Epithelial cell of proximal tubule (primary cell): Measurements from ENCODE around the gene HOATZ. TPM values are rescaled to one million over a fixed set of nuclear protein-coding genes. Genes with fewer than 3 reads are reported as not detected.

Experiments
- DNase-seq: peaks from one replicate; pipeline ENCODE4 v3.0.0-alpha.2; 2011; ENCODE audit warnings: low read depth
- H3K4me3 ChIP-seq: 2 replicates; pipeline ENCODE4 v1.5.1; 2011; ENCODE audit warnings: low read depth, mild to moderate bottlenecking, low read length
- CTCF ChIP-seq: conservative IDR thresholded peaks from 2 replicates; pipeline ENCODE4 v1.5.1; 2012; ENCODE audit warnings: low read depth, mild to moderate bottlenecking, low read length
- total RNA-seq: library from RNA; depleted of rRNA; stranded (reverse); fragments of >200 nt; gene quantifications from 2 replicates; pipeline ENCODE4 v1.2.3, GENCODE V29; 2015

The HOATZ gene
- total RNA-seq: not detected in 2 replicates

- H3K4me3 ChIP-seq: peak within 1 kb of the TSS; percentile 19
- TF ChIP-seq CTCF: peak; percentile 10
- no peak for DNase-seq
These were observed at the start of gene HOATZ for GRCh38 chr11:111514216-111515031. TSS of gene HOATZ (plus strand) at chr11:111514778. CDS start at chr11:111514785, 7 bp downstream.

GRCh38 chr11:111465400-111465799 is 49.2 kb upstream of the HOATZ start:
- no peak overlapping the region for H3K4me3 ChIP-seq
- DNase-seq: no peak
- no peak for TF ChIP-seq CTCF

GRCh38 chr11:111466615-111467014 is 48.0 kb upstream of the HOATZ start:
- no peak overlapping the region for H3K4me3 ChIP-seq
- no peak for DNase-seq
- no peak for TF ChIP-seq CTCF

GRCh38 chr11:111469200-111469599 is 45.4 kb upstream of the HOATZ start:
- DNase-seq: no peak
- no peak overlapping the region for H3K4me3 ChIP-seq
- no peak for TF ChIP-seq CTCF

- no peak for DNase-seq
- no peak overlapping the region for H3K4me3 ChIP-seq
- TF ChIP-seq CTCF: no peak
These were observed 42.4 kb upstream of the HOATZ start for GRCh38 chr11:111472228-111472627.

GRCh38 chr11:111474432-111474831 is 40.1 kb upstream of the HOATZ start:
- H3K4me3 ChIP-seq: no peak overlapping the region
- no peak for DNase-seq
- TF ChIP-seq CTCF: no peak

GRCh38 chr11:111476366-111476765 is 38.2 kb upstream of the HOATZ start:
- DNase-seq: no peak
- H3K4me3 ChIP-seq: no peak overlapping the region
- TF ChIP-seq CTCF: no peak
